GM23338 (cell line): Measurements from ENCODE around the gene DCST1.

Source experiments
- CTCF ChIP-seq, 2 experiments: fragments of 200-600 bp in 1 of 2; sonication (generic) in 1 of 2; conservative IDR thresholded peaks; 2 replicates each; pipeline versions ENCODE4 v1.5.1 to v1.6.1; 2016 to 2017; ENCODE audit warnings: antibody characterized with exemption in 2 of 2, low read depth in 2 of 2, mild to moderate bottlenecking in 2 of 2, moderate library complexity in 1 of 2
- EZH2 ChIP-seq: fragments of 200-600 bp; sonication (generic); IDR thresholded peaks from one replicate; pipeline ENCODE4 v1.8.0; 2017; ENCODE audit warnings: antibody characterized with exemption, mild to moderate bottlenecking, low read depth; ENCODE audit not compliant: unreplicated experiment
- EZH2phosphoT487 ChIP-seq: fragments of 200-600 bp; sonication (generic); IDR thresholded peaks from one replicate; pipeline ENCODE4 v1.8.1; 2018; ENCODE audit warnings: antibody characterized with exemption; ENCODE audit not compliant: unreplicated experiment
- JUNB ChIP-seq: IDR thresholded peaks from one replicate; pipeline ENCODE4 v1.6.1; 2016; ENCODE audit warnings: antibody characterized with exemption; ENCODE audit not compliant: unreplicated experiment
- NANOG ChIP-seq: IDR thresholded peaks from 2 replicates; pipeline ENCODE4 v1.6.1; 2016; ENCODE audit warnings: antibody characterized with exemption, borderline replicate concordance
- POLR2AphosphoS5 ChIP-seq: IDR thresholded peaks from 2 replicates; pipeline ENCODE4 v1.6.1; 2016; ENCODE audit warnings: antibody characterized with exemption, low read depth
- ZNF114 ChIP-seq: fragments of 250-450 bp; sonication (Bioruptor Pico); IDR thresholded peaks from 2 replicates; pipeline ENCODE4 v1.5.0; 2020; ENCODE audit warnings: mild to moderate bottlenecking, moderate library complexity
- TF ChIP-seq, protein P1 (sequence below): IDR thresholded peaks from one replicate; pipeline ENCODE4 v1.6.1; 2018; ENCODE audit warnings: antibody characterized with exemption; ENCODE audit not compliant: unreplicated experiment

GRCh38 chr1:155003227-155003765 lies 30.3 kb upstream of the DCST1 start:
- TF ChIP-seq CTCF (conservative IDR thresholded peaks at IDR 0.05; ENCODE audit: low read depth in 2 of 2) (no peak), JUNB (no peak), EZH2phosphoT487 (no peak), EZH2 (no peak), POLR2AphosphoS5 (no peak), ZNF114 (CRISPR knock-in tag) (no peak), NANOG (no peak)
- TF ChIP-seq, protein P1, sequence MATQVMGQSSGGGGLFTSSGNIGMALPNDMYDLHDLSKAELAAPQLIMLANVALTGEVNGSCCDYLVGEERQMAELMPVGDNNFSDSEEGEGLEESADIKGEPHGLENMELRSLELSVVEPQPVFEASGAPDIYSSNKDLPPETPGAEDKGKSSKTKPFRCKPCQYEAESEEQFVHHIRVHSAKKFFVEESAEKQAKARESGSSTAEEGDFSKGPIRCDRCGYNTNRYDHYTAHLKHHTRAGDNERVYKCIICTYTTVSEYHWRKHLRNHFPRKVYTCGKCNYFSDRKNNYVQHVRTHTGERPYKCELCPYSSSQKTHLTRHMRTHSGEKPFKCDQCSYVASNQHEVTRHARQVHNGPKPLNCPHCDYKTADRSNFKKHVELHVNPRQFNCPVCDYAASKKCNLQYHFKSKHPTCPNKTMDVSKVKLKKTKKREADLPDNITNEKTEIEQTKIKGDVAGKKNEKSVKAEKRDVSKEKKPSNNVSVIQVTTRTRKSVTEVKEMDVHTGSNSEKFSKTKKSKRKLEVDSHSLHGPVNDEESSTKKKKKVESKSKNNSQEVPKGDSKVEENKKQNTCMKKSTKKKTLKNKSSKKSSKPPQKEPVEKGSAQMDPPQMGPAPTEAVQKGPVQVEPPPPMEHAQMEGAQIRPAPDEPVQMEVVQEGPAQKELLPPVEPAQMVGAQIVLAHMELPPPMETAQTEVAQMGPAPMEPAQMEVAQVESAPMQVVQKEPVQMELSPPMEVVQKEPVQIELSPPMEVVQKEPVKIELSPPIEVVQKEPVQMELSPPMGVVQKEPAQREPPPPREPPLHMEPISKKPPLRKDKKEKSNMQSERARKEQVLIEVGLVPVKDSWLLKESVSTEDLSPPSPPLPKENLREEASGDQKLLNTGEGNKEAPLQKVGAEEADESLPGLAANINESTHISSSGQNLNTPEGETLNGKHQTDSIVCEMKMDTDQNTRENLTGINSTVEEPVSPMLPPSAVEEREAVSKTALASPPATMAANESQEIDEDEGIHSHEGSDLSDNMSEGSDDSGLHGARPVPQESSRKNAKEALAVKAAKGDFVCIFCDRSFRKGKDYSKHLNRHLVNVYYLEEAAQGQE, result no peak
